Psoas muscle (tissue), 8 donors: ENCODE results near the gene AIMP2. TPM values are rescaled to one million over a fixed set of nuclear protein-coding genes. Genes with fewer than 3 reads are reported as not detected.
A peak's percentile ranks its signal among the peaks of the same experiment; 100 is the strongest.

Experiments used
- ATAC-seq, 4 donors: fragments of 200-7000 bp; cut with Tn5 transposase; one replicate each; pipeline ENCODE4 v1.9.1; 2020; ENCODE audit warnings: moderate library complexity in 3 of 4, mild to moderate bottlenecking in 2 of 4
- DNase-seq, 2 donors: peaks; one replicate each; pipeline ENCODE4 v3.0.0-alpha.2; 2020
- H3K27ac ChIP-seq: fragments of 200-600 bp; one replicate; pipeline ENCODE4 v1.8.0; 2022
- H3K27me3 ChIP-seq, 3 donors: fragments of 200-600 bp in 1 of 3; one replicate each; pipeline versions ENCODE4 v1.6.1 to v1.8.0; 2013 to 2022; ENCODE audit warnings: low read length in 2 of 3, mild to moderate bottlenecking in 2 of 3, moderate library complexity in 1 of 3; ENCODE audit not compliant: insufficient read depth in 3 of 3
- H3K36me3 ChIP-seq, 2 donors: fragments of 200-600 bp in 1 of 2; one replicate each; pipeline versions ENCODE4 v1.6.1 to v1.8.0; 2013 to 2022; ENCODE audit warnings: low read depth in 1 of 2, mild to moderate bottlenecking in 1 of 2, moderate library complexity in 1 of 2; ENCODE audit not compliant: insufficient read depth in 1 of 2
- H3K4me1 ChIP-seq: fragments of 200-600 bp; one replicate; pipeline ENCODE4 v1.8.0; 2022
- H3K4me3 ChIP-seq: fragments of 200-600 bp; one replicate; pipeline ENCODE4 v1.8.0; 2022; ENCODE audit warnings: mild to moderate bottlenecking
- H3K9me3 ChIP-seq: fragments of 200-600 bp; one replicate; pipeline ENCODE4 v1.8.0; 2022
- CTCF ChIP-seq: fragments of 200-600 bp; IDR thresholded peaks from one replicate; pipeline ENCODE4 v1.8.0; 2022; ENCODE audit warnings: antibody characterized with exemption
- WGBS, 3 donors: extraction: QIAGEN DNeasy Blood & Tissue Kit; methylation state at CpG; one replicate each; pipeline versions ENCODE4 v1.1.6 to v1.1.7; 2013; 5-methylcytosine and 5-hydroxymethylcytosine counted together
- intact Hi-C, 2 donors: fragments of 100-400 bp; cut with DNase I; formaldehyde crosslinking; loops; one replicate each; pipeline versions ENCODE4 v1.11.0 to v1.14.2; 2022
- polyA plus RNA-seq, 3 donors: library from polyadenylated mRNA; stranded (reverse); fragments of 200-250 nt; gene quantifications; one replicate each; pipeline ENCODE4 v1.2.3, GENCODE V29; 2013
- total RNA-seq, 4 donors: library from RNA; stranded (reverse); fragmentation: NEBNext Ultra II Directional in 2 of 4; extraction: Animal tissue kit (Norgen Biotek cat#: 25700) in 2 of 4; gene quantifications; one replicate each; pipeline versions ENCODE4 v1.2.1 to v1.2.4, GENCODE V29; 2021 to 2023
- donor health status: healthy with polysubstance abuse.
- donor health status: DM: no; HTN: no; CAD: no; lungs with moderate emphysema.
- donor health status: Bipolar disorder and iron deficiency.
- donor health status: healthy.
- donor health status: DM: yes; HTN: yes; CAD: no.
- donor health status: DM: no; HTN: no; CAD: no.
- donor health status: DM: no; HTN: no; CAD: no.
- donor health status: DM: yes; HTN: yes; CAD: no.

The AIMP2 gene
- total and polyA plus RNA-seq, 7 donors: 78.9 to 184 (median 127) TPM

- Histone ChIP-seq H3K4me3 (peak overlapping the region; percentile 89), H3K27ac (peak overlapping the region; percentile 91), H3K36me3 (peaks cover 0 to 37% of the 10 kb centered on the region in 2 donors), H3K27me3 (no peaks in the 10 kb centered on the region), H3K9me3 (no peaks in the 10 kb centered on the region), H3K4me1 (peaks cover 81% of the 10 kb centered on the region)
- no peak for DNase-seq
- TF ChIP-seq CTCF: no peak
- ATAC-seq: peak in 1 of 4 donors; percentile 3
- 37 to 69% (median 43%) methylated on average over 14 of the region's 14 CpGs for WGBS, 3 donors
- intact Hi-C loops: loop anchor here in 1 of 2 donors (10.0 kb wide), 1 partner anchor 422 kb away; no protein-coding TSS in a partner anchor
Measured at GRCh38 chr7:6012355-6013104, 3.5 kb downstream of the AIMP2 start.

GRCh38 chr7:6015917-6016652, 7.0 kb downstream of the AIMP2 start:
- H3K27ac ChIP-seq: peak overlapping the region; percentile 91
- H3K27me3 ChIP-seq: no peaks in the 10 kb centered on the region
- H3K4me1 ChIP-seq: peaks cover 62% of the 10 kb centered on the region
- H3K36me3 ChIP-seq: peaks cover 7 to 73% of the 10 kb centered on the region in 2 donors
- peak overlapping the region; percentile 32 for H3K4me3 ChIP-seq
- no peak for TF ChIP-seq CTCF
- H3K9me3 ChIP-seq: no peaks in the 10 kb centered on the region
- 27 to 57% (median 33%) methylated on average over 8 of the region's 8 CpGs for WGBS, 3 donors
- DNase-seq (peak; percentile 86 to 95), ATAC-seq (peak; percentile 67 to 84 (median 79))
- intact Hi-C loops: loop anchor here in 1 of 2 donors (10.0 kb wide), 1 partner anchor 419 kb away; no protein-coding TSS in a partner anchor

- Histone ChIP-seq H3K4me3 (no peak overlapping the region), H3K27ac (peak overlapping the region; percentile 91), H3K4me1 (peaks cover 57% of the 10 kb centered on the region), H3K27me3 (no peaks in the 10 kb centered on the region), H3K9me3 (no peaks in the 10 kb centered on the region), H3K36me3 (peaks cover 7 to 78% of the 10 kb centered on the region in 2 donors)
- no peak for TF ChIP-seq CTCF
- 34 to 71% (median 37%) methylated on average over 8 of the region's 8 CpGs for WGBS, 3 donors
- ATAC-seq (peak in 2 of 4 donors; percentile 87 to 89), DNase-seq (peak in 1 of 2 donors; percentile 26)
- intact Hi-C loops: loop anchor here in 1 of 2 donors (10.0 kb wide), 1 partner anchor 418 kb away; no protein-coding TSS in a partner anchor
Measured at GRCh38 chr7:6016653-6016966, 7.5 kb downstream of the AIMP2 start.

- no peak for TF ChIP-seq CTCF
- no peaks in the 10 kb centered on the region for H3K27me3 ChIP-seq
- ATAC-seq (no peak), DNase-seq (no peak)
- H3K4me1 ChIP-seq: peaks cover 18% of the 10 kb centered on the region
- no peak overlapping the region for H3K27ac ChIP-seq
- H3K4me3 ChIP-seq: no peak overlapping the region
- intact Hi-C loops: no loop called here
- H3K36me3 ChIP-seq: peaks cover 16 to 99% of the 10 kb centered on the region in 2 donors
- no peaks in the 10 kb centered on the region for H3K9me3 ChIP-seq
- WGBS, 3 donors: 83 to 91% (median 89%) methylated on average over 11 of the region's 11 CpGs
Measured at GRCh38 chr7:6020371-6021286, 11.6 kb downstream of the AIMP2 start.
